ENCODE results near the gene SMG6. TPM values are rescaled to one million over a fixed set of nuclear protein-coding genes. Genes with fewer than 3 reads are reported as not detected.

The SMG6 gene
- total and polyA plus RNA-seq, 2 donors (not counting 1 experiment from before 2014, with no cell fraction given), result 10.6 to 35.5 TPM

GRCh38 chr17:2292100-2292499, 11.5 kb downstream of the SMG6 start:
- Histone ChIP-seq H2AFZ (ENCODE audit: insufficient read depth, low read depth, low read length, poor library complexity, severe bottlenecking) (no peak overlapping the region), H3K9ac (ENCODE audit: low read length) (no peak overlapping the region), H3K4me2 (replicated peaks; ENCODE audit: low read depth, low read length, poor library complexity, severe bottlenecking) (no peak overlapping the region), H4K20me1 (ENCODE audit: control insufficient read depth, insufficient read depth, low read length, poor library complexity, severe bottlenecking) (no peaks in the 10 kb centered on the region), H3K9me3 (ENCODE audit: control extremely low read depth in 1 of 3, control insufficient read depth in 2 of 3, insufficient read depth in 1 of 3, low read length in 2 of 3) (no peaks in the 10 kb centered on the region), H3K79me2 (ENCODE audit: control insufficient read depth, insufficient read depth, low read length) (peaks cover 15% of the 10 kb centered on the region), H3K27me3 (replicated peaks in 1 of 4; ENCODE audit: control extremely low read depth in 1 of 4, control insufficient read depth in 3 of 4, insufficient read depth in 4 of 4, low read length in 3 of 4) (no peaks in the 10 kb centered on the region), H3K36me3 (replicated peaks in 1 of 2; ENCODE audit: control extremely low read depth in 1 of 2, control insufficient read depth in 1 of 2, extremely low read depth in 1 of 2, insufficient read depth in 2 of 2, low read length in 1 of 2) (peaks cover 2 to 79% of the 10 kb centered on the region in 2 experiments), H3K27ac (ENCODE audit: low read length in 2 of 2) (no peak overlapping the region), H3K4me3 (ENCODE audit: control extremely low read depth in 1 of 5, extremely low read depth in 1 of 5, insufficient read depth in 1 of 5, low read depth in 2 of 5, low read length in 4 of 5) (no peak overlapping the region), H3K4me1 (ENCODE audit: control insufficient read depth in 2 of 2, insufficient read depth in 2 of 2, low read length in 2 of 2) (peaks cover 0 to 2% of the 10 kb centered on the region in 2 donors)
- Mint-ChIP-seq H3K27ac (no peak overlapping the region), H3K9me3 (ENCODE audit: insufficient read depth) (no peaks in the 10 kb centered on the region), H3K4me1 (peaks cover 5% of the 10 kb centered on the region), H3K27me3 (no peaks in the 10 kb centered on the region), H3K4me3 (no peak overlapping the region)
- TF ChIP-seq CTCF (IDR thresholded peaks at IDR 0.05) (no peak), EZH2 (IDR thresholded peaks at IDR 0.05; ENCODE audit: borderline replicate concordance, insufficient read depth, low read depth, low read length, poor library complexity, severe bottlenecking) (no peak)
- ChIA-PET POLR2A (no interaction called here), CTCF (interaction anchor here (1.0 to 1.2 kb wide), 2 partner anchors 9 to 11 kb away, joined by 3 to 5 read pairs; partner anchors contain the start of genes SMG6 and SRR)
- DNase-seq (no peak), ATAC-seq (ENCODE audit: low read depth) (no peak)
- WGBS (ENCODE audit: insufficient coverage), result 95% methylated on average over 1 of the region's 2 CpGs
- intact Hi-C loops (cut with micrococcal nuclease), result no loop called here

GRCh38 chr17:2289878-2290478, 13.6 kb downstream of the SMG6 start:
- intact Hi-C loops (cut with micrococcal nuclease), result loop anchor here (10.0 kb wide), 1 partner anchor 405 kb away; no protein-coding TSS in a partner anchor
- H3K4me2 ChIP-seq (replicated peaks; ENCODE audit: low read depth, low read length, poor library complexity, severe bottlenecking), result no peak overlapping the region

More at GRCh38 chr17:2289878-2290478, 13.6 kb downstream of the SMG6 start:
- ChIA-PET POLR2A (no interaction called here), CTCF (no interaction called here)
- WGBS (ENCODE audit: insufficient coverage), result 100% methylated on average over 1 of the region's 5 CpGs
- no peak overlapping the region for H2AFZ ChIP-seq (ENCODE audit: insufficient read depth, low read depth, low read length, poor library complexity, severe bottlenecking)
- H3K27ac Mint-ChIP-seq, result no peak overlapping the region
- H4K20me1 ChIP-seq (ENCODE audit: control insufficient read depth, insufficient read depth, low read length, poor library complexity, severe bottlenecking), result no peaks in the 10 kb centered on the region
- H3K4me3 ChIP-seq (ENCODE audit: control extremely low read depth in 1 of 5, extremely low read depth in 1 of 5, insufficient read depth in 1 of 5, low read depth in 2 of 5, low read length in 4 of 5), result no peak overlapping the region
- no peaks in the 10 kb centered on the region for H3K9me3 ChIP-seq (ENCODE audit: control extremely low read depth in 1 of 3, control insufficient read depth in 2 of 3, insufficient read depth in 1 of 3, low read length in 2 of 3)
- H3K27me3 ChIP-seq (replicated peaks in 1 of 4; ENCODE audit: control extremely low read depth in 1 of 4, control insufficient read depth in 3 of 4, insufficient read depth in 4 of 4, low read length in 3 of 4), result no peaks in the 10 kb centered on the region
- no peak overlapping the region for H3K4me3 Mint-ChIP-seq
- H3K79me2 ChIP-seq (ENCODE audit: control insufficient read depth, insufficient read depth, low read length), result no peaks in the 10 kb centered on the region
- TF ChIP-seq EZH2 (IDR thresholded peaks at IDR 0.05; ENCODE audit: borderline replicate concordance, insufficient read depth, low read depth, low read length, poor library complexity, severe bottlenecking) (no peak), CTCF (IDR thresholded peaks at IDR 0.05) (no peak)
- peaks cover 0 to 2% of the 10 kb centered on the region in 2 donors for H3K4me1 ChIP-seq (ENCODE audit: control insufficient read depth in 2 of 2, insufficient read depth in 2 of 2, low read length in 2 of 2)
- no peaks in the 10 kb centered on the region for H3K9me3 Mint-ChIP-seq (ENCODE audit: insufficient read depth)
- no peaks in the 10 kb centered on the region for H3K27me3 Mint-ChIP-seq
- H3K36me3 ChIP-seq (replicated peaks in 1 of 2; ENCODE audit: control extremely low read depth in 1 of 2, control insufficient read depth in 1 of 2, extremely low read depth in 1 of 2, insufficient read depth in 2 of 2, low read length in 1 of 2), result peaks cover 2 to 64% of the 10 kb centered on the region in 2 experiments
- ATAC-seq (ENCODE audit: low read depth) (no peak), DNase-seq (no peak)
- no peak overlapping the region for H3K9ac ChIP-seq (ENCODE audit: low read length)
- no peak overlapping the region for H3K27ac ChIP-seq (ENCODE audit: low read length in 2 of 2)
- peaks cover 5% of the 10 kb centered on the region for H3K4me1 Mint-ChIP-seq

Data from B cell (primary cell).